Measurements from ENCODE around the gene FCHO2.
A peak's percentile ranks its signal among the peaks of the same experiment; 100 is the strongest.
"Not testable (repeated sequence)": the region's sequence is repeated elsewhere in the genome, so short reads cannot be mapped to it uniquely, and the experiment has no call there.

FCHO2 gene

GRCh38 chr5:72956324-72957140, 691 bp downstream of the FCHO2 start:
- DNase-seq, result peak; percentile 17

- no peak for DNase-seq
Observed at GRCh38 chr5:72957337-72957736, 1.5 kb downstream of the FCHO2 start.

GRCh38 chr5:72959257-72959656, 3.4 kb downstream of the FCHO2 start:
- no peak for DNase-seq

GRCh38 chr5:72974481-72974880, 18.6 kb downstream of the FCHO2 start:
- DNase-seq, result not testable (repeated sequence)

GRCh38 chr5:72976810-72977209, 21.0 kb downstream of the FCHO2 start:
- not testable (repeated sequence) for DNase-seq

- DNase-seq, result no peak
Observed at GRCh38 chr5:72985719-72986118, 29.9 kb downstream of the FCHO2 start.

- no peak for DNase-seq
Observed at GRCh38 chr5:72988769-72989168, 32.9 kb downstream of the FCHO2 start.

GRCh38 chr5:72991394-72991793, 35.6 kb downstream of the FCHO2 start:
- no peak for DNase-seq

GRCh38 chr5:72994578-72994977, 38.7 kb downstream of the FCHO2 start:
- DNase-seq, result no peak

GRCh38 chr5:72996632-72997031, 40.8 kb downstream of the FCHO2 start:
- no peak for DNase-seq

- DNase-seq, result no peak
Observed at GRCh38 chr5:72999916-73000315, 44.1 kb downstream of the FCHO2 start.

GRCh38 chr5:73005886-73006285, 50.0 kb downstream of the FCHO2 start:
- no peak for DNase-seq

- DNase-seq, result no peak
Observed at GRCh38 chr5:73007051-73007450, 51.2 kb downstream of the FCHO2 start.

GRCh38 chr5:73008831-73009230, 53.0 kb downstream of the FCHO2 start:
- DNase-seq, result no peak

GRCh38 chr5:73011612-73012011, 55.8 kb downstream of the FCHO2 start:
- not testable (repeated sequence) for DNase-seq

GRCh38 chr5:73018892-73019291, 63.1 kb downstream of the FCHO2 start:
- DNase-seq, result no peak

GRCh38 chr5:73019766-73020165, 63.9 kb downstream of the FCHO2 start:
- DNase-seq, result no peak

- no peak for DNase-seq
Observed at GRCh38 chr5:73022471-73023169, 66.8 kb downstream of the FCHO2 start.

- DNase-seq, result not testable (repeated sequence)
Observed at GRCh38 chr5:73024946-73025544, 69.2 kb downstream of the FCHO2 start.

GRCh38 chr5:73027361-73027760, 71.5 kb downstream of the FCHO2 start:
- no peak for DNase-seq

GRCh38 chr5:73027816-73028215, 72.0 kb downstream of the FCHO2 start:
- no peak for DNase-seq

- no peak for DNase-seq
Observed at GRCh38 chr5:73028991-73029595, 73.3 kb downstream of the FCHO2 start.

GRCh38 chr5:73030531-73030930, 74.7 kb downstream of the FCHO2 start:
- no peak for DNase-seq

- DNase-seq, result no peak
Observed at GRCh38 chr5:73030995-73031394, 75.2 kb downstream of the FCHO2 start.
